Measurements from ENCODE around the gene LGALS14. TPM values are rescaled to one million over a fixed set of nuclear protein-coding genes. Genes with fewer than 3 reads are reported as not detected.

The LGALS14 gene
- total and polyA plus RNA-seq, 10 of the 15 experiments (the other 5 are each of a cell fraction or from before 2014, with no cell fraction given), result 5.1 to 34.6 (median 7.3) TPM

DNA sequence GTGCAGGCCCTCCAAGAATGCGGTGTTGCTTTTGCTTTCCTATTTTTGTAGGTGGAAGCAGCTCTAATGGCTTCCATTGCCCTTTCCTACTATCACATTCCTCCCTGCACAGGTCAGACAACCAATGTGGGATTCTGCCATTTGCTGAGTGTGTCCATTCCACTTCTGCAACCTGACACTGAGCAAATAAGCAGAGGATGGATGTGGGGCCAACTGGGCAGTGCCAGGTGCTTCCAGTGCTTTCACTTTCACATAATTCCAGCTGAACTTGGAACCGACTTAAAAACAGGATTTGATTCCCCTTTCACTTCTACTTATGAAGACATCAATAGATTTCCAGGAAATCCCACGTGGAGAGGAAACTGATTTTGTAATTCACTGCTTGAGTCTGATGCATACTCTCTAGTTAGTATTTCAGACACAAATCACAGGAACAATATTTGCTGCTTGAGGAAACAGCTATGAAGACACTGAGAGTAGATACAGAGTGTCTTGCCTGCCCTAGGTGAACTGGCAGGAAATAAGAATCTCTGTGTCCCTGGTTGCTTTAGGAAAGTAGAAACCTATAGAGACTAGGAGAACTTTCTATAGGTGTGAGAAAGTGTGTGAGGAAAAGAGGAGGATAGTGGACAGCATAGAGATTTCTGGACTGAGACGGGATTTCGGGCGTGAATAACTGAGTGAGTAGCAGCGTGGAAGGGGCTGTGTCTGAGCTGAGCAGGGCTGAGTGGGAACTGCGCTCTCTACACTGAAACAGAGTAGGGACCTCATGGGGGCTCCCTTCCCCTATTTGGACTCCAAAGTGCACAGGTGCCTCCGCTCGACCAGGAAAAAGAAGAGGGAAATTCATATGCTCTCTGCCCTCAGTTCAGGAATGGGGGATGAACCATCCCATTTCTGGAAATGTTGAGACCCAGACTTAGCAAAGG is 26.1 kb upstream of the LGALS14 start:
- POLR2A ChIA-PET, result interaction anchor here (3.4 kb wide), 1 partner anchor 23 kb away, joined by 16 read pairs; no protein-coding TSS in a partner anchor

More for the DNA sequence above, 26.1 kb upstream of the LGALS14 start:
- TF ChIP-seq, protein P1, sequence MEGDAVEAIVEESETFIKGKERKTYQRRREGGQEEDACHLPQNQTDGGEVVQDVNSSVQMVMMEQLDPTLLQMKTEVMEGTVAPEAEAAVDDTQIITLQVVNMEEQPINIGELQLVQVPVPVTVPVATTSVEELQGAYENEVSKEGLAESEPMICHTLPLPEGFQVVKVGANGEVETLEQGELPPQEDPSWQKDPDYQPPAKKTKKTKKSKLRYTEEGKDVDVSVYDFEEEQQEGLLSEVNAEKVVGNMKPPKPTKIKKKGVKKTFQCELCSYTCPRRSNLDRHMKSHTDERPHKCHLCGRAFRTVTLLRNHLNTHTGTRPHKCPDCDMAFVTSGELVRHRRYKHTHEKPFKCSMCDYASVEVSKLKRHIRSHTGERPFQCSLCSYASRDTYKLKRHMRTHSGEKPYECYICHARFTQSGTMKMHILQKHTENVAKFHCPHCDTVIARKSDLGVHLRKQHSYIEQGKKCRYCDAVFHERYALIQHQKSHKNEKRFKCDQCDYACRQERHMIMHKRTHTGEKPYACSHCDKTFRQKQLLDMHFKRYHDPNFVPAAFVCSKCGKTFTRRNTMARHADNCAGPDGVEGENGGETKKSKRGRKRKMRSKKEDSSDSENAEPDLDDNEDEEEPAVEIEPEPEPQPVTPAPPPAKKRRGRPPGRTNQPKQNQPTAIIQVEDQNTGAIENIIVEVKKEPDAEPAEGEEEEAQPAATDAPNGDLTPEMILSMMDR (IDR thresholded peaks at IDR 0.05 in 2 of 3, conservative IDR thresholded peaks at IDR 0.05 in 1 of 3; ENCODE audit: control insufficient read depth in 2 of 3, extremely low read depth in 1 of 3, insufficient read depth in 1 of 3, low read depth in 3 of 3, low read length in 3 of 3), result peak in 1 of 3 experiments; percentile 22; a peak in 2 of 6 replicates
- TF ChIP-seq EED (IDR thresholded peaks at IDR 0.05; ENCODE audit: low read depth) (peak; percentile 32; the same call in 1 of the 2 replicates), ZSCAN29 (IDR thresholded peaks at IDR 0.05) (no peak), RAD21 (IDR thresholded peaks at IDR 0.05; ENCODE audit: insufficient read depth, low read depth, low read length) (peak; percentile 50), POU2F2 (IDR thresholded peaks at IDR 0.05; ENCODE audit: borderline replicate concordance, low read depth, low read length) (0 out of 3 replicates have a peak, but pooled peaks have one; percentile 8)
- no peak for DNase-seq (ENCODE audit: low read depth, low spot score)
- no peaks in the 10 kb centered on the region for H3K36me3 ChIP-seq (ENCODE audit: control insufficient read depth in 2 of 2, insufficient read depth in 2 of 2, low read length in 1 of 2)
- peaks cover 61% of the 10 kb centered on the region for H3K4me1 ChIP-seq (ENCODE audit: control insufficient read depth, insufficient read depth, low read length)
- no peaks in the 10 kb centered on the region for H4K20me1 ChIP-seq (ENCODE audit: control insufficient read depth, insufficient read depth)
- H3K27ac ChIP-seq (ENCODE audit: control insufficient read depth, insufficient read depth), result peak overlapping the region; percentile 98
- BruUV-seq (replicated peaks), result no TSS peak
- H3K79me2 ChIP-seq (ENCODE audit: control insufficient read depth, insufficient read depth, low read length), result peaks cover 23% of the 10 kb centered on the region
- H3K9ac ChIP-seq (ENCODE audit: control insufficient read depth, insufficient read depth, low read length), result peak overlapping the region; percentile 97
- peak overlapping the region; percentile 98 for H3K4me2 ChIP-seq (ENCODE audit: control insufficient read depth, insufficient read depth)
- peak; percentile 8; the same call in 1 of the 3 replicates for ATAC-seq
- no peaks in the 10 kb centered on the region for H3K27me3 ChIP-seq (replicated peaks in 1 of 2; ENCODE audit: control insufficient read depth in 2 of 2, insufficient read depth in 2 of 2, low read length in 1 of 2)
- no peak for FAIRE-seq
- H3K4me3 ChIP-seq, result peak overlapping the region; percentile 86
- ChIA-PET CTCF (interaction anchor here (1.2 to 9.7 kb wide), 8 partner anchors 23 to 292 kb away, joined by 3 to 335 read pairs (median 94); partner anchors contain the start of genes DYRK1B, EID2, FBL and LGALS14), SMC1A (ENCODE audit: uncharacterized antibody, unreplicated experiment) (interaction anchor here (0.6 to 10.7 kb wide), 7 partner anchors 24 to 166 kb away, joined by 3 to 266 read pairs (median 9); partner anchors contain the start of genes FBL and LGALS14), RAD21 (ENCODE audit: unreplicated experiment) (interaction anchor here (0.9 to 8.6 kb wide), 7 partner anchors 21 to 292 kb away, joined by 3 to 234 read pairs (median 5); partner anchors contain the start of genes DYRK1B and FBL)
- in situ Hi-C loops (cut with MboI), result no loop called here
- peak overlapping the region; percentile 34; the same call in 1 of the 2 replicates for H2AFZ ChIP-seq (ENCODE audit: control insufficient read depth, low read depth, low read length)
- no peaks in the 10 kb centered on the region for H3K9me3 ChIP-seq (replicated peaks; ENCODE audit: control insufficient read depth, insufficient read depth, low read length)
- 27% methylated on average over 10 of the region's 10 CpGs for WGBS (ENCODE audit: insufficient coverage, insufficient replicate concordance, low lambda C conversion rate, missing lambda C conversion rate)
- intact Hi-C loops (cut with micrococcal nuclease; ENCODE audit: unreplicated experiment), result loop anchor here (2.0 to 5.0 kb wide), 2 partner anchors 23 to 294 kb away; partner anchors contain the start of gene PSMC4

Data from GM12878 (cell line).